RWPE1 (cell line): ENCODE results near the gene COBL.

Experiments used
- CTCF ChIA-PET: fragments of 350-600 bp; sonication (Branson Sonifier 250); formaldehyde crosslinking; extraction: SDS; loops from one replicate; lab custom pipeline; 2021; lab: Yijun Ruan, JAX
- POLR2A ChIA-PET: fragments of 400-600 bp; formaldehyde crosslinking; extraction: SDS; loops from one replicate; lab custom pipeline; 2020; ENCODE audit warnings: antibody characterized with exemption; ENCODE audit not compliant: low non-redundant PET; lab: Yijun Ruan, JAX
- DNase-seq: peaks from one replicate; pipeline ENCODE4 v3.0.0; 2012; ENCODE audit warnings: low spot score
- H3K27ac ChIP-seq: fragments of 450-650 bp; 2 replicates; pipeline ENCODE4 v1.5.1; 2017
- TF ChIP-seq, protein P1 (sequence below): fragments of 450-650 bp; conservative IDR thresholded peaks from 2 replicates; pipeline ENCODE4 v1.5.1; 2017; ENCODE audit warnings: low read depth, mild to moderate bottlenecking

The COBL gene

DNA sequence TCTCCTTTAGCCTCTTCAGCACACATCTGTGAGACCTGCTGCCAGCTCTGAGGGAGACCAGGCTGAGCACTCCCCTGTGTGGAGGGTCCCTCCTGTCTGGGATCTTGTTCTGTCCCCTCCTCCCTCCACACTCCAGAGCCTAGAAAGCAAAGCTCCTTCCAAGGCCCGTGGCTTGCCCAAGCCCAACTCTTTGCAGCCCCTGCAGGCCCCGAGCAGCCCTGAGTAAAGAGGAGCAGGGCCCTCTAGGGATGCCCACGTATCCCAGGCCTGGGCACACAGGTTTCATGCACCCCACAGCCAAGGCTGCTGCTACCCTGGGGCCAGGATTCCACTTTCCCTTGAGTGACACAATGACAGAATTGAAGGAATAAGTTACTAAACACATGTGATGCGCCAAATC is 24.0 kb downstream of the COBL start:
- no peak overlapping the region for H3K27ac ChIP-seq
- TF ChIP-seq, protein P1, sequence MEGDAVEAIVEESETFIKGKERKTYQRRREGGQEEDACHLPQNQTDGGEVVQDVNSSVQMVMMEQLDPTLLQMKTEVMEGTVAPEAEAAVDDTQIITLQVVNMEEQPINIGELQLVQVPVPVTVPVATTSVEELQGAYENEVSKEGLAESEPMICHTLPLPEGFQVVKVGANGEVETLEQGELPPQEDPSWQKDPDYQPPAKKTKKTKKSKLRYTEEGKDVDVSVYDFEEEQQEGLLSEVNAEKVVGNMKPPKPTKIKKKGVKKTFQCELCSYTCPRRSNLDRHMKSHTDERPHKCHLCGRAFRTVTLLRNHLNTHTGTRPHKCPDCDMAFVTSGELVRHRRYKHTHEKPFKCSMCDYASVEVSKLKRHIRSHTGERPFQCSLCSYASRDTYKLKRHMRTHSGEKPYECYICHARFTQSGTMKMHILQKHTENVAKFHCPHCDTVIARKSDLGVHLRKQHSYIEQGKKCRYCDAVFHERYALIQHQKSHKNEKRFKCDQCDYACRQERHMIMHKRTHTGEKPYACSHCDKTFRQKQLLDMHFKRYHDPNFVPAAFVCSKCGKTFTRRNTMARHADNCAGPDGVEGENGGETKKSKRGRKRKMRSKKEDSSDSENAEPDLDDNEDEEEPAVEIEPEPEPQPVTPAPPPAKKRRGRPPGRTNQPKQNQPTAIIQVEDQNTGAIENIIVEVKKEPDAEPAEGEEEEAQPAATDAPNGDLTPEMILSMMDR: no peak
- ChIA-PET POLR2A (no interaction called here), CTCF (interaction anchor here (0.6 kb wide), 1 partner anchor 67 kb away, joined by 3 read pairs; no protein-coding TSS in a partner anchor)
- DNase-seq: no peak

DNA sequence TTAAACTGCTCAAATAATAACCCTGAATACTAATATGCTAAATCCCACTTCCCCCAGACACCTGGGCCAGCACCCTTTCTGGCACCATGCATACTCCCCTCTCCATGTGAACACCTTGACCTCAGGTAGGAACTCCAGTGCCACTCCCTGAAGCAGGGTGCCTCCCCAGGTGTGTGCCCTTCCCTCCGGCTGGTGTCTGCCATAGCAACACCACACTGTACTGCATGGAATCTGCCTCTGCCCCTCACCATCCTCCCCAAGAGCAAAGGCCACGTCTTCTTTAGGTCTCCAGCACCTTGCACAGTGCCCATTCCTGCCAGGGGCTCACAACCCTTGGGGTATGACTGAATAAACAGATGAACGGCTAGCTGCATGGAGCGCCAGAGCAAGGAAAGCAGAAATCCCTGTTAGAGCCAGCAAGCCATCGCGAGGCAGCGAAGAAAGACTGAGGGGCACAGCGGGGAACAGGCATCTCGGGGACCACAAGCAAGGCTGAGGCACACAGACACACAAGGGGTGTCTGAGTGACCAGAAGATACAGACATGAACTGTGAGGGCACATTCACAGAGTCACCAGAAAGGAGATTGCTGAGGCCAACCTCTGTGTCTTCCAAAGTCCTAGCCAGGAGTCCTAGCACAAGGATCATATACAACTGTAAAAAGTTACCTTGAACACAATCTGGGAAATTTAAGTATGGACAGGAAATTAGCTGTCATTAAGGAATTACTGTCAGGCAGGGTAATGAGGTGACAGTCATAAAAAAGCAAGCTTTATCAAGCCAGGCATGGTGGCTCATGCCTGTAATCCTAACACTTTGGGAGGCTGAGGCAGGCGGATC is 25.7 kb downstream of the COBL start:
- CTCF ChIA-PET: interaction anchor here (0.6 kb wide), 1 partner anchor 24 kb away, joined by 3 read pairs; no protein-coding TSS in a partner anchor
- no peak for DNase-seq
- POLR2A ChIA-PET: no interaction called here
- H3K27ac ChIP-seq: no peak overlapping the region
- TF ChIP-seq, protein P1: no peak

DNA sequence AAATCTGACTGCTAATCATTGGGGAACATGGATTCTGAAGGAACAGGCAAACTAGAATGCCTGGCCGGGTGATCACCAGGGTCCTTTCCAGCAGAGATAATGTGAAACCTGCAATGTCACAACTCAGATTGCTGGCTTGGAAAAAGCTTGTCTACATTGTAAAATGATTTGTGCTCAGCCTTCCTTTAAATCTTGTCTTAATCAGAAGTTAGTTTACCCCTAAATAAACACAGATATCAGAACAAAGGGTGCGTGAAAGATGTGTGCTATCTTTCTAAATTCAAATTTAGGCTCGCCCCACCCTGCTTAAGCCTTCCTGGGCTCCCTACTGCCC is 26.3 kb downstream of the COBL start:
- H3K27ac ChIP-seq: no peak overlapping the region
- POLR2A ChIA-PET: no interaction called here
- no peak for DNase-seq
- CTCF ChIA-PET: interaction anchor here (0.6 kb wide), 1 partner anchor 25 kb away, joined by 3 read pairs; no protein-coding TSS in a partner anchor
- TF ChIP-seq, protein P1: no peak

DNA sequence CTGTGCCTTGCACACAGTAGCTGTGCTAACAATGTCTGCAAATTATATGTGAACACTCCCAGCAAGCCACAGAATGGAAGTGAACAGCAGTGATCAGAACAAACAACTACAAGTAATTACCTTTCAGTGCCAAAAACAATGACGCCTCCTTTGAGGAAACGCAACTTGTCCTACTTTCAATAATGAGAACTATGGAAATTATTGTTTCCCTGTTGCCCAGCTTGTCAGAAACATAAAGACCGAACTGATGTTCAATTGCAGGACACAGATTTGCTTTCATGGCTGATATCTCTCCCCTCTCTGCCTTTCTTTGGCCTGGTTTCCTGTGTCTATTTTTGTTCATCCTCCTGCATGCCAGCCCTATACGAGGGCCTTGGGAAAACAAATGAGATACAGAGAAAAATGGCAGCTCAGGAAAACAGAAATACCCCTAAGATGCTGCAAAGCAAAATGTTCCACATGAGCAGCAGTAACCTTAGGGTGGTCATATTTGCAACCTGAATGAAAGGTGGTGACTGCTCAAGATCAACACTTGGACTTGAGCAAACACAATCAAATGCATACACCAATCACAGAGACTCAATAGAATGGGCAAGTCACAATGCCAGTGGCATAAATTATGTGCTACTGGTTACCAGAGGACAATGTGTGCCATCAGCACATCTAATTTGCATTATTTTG is 26.8 kb downstream of the COBL start:
- TF ChIP-seq, protein P1: no peak
- ChIA-PET CTCF (interaction anchor here (0.6 kb wide), 1 partner anchor 26 kb away, joined by 3 read pairs; no protein-coding TSS in a partner anchor), POLR2A (no interaction called here)
- DNase-seq: no peak
- no peak overlapping the region for H3K27ac ChIP-seq

DNA sequence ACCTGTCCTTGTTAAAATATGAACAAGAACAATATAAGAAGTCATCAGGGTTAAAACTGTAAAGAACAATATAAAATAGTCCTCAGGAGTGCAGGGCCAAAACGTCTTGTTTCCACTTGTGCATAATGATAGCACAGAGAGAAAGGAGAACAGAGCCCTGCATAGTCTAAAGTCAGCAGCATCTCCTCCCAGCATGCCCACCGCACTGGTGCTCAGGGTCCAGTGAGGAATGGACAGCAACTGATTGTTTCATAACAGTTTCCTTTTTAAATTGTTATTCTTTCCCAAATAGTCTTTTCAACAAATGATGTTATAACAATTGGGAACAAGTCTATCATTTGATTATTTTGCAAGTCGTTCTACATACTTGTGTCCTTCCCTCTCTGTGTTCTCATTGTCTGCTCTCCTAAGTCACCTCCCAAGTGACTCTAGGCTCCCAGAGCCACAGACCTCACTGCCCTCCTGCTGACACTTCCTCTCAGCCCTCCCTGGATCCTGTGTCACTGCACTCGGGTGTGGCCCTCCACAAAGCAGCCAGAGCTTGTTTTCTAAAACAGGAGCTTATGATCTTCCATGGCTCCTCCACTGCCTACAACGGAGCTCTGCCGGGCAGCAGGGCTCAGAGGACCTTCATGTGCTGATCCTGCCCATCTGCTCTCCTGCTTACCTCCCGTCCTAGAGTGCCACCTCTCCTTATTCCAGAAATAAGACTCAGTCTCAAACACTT is 27.6 kb downstream of the COBL start:
- H3K27ac ChIP-seq: no peak overlapping the region
- ChIA-PET CTCF (no interaction called here), POLR2A (no interaction called here)
- no peak for DNase-seq
- TF ChIP-seq, protein P1: no peak

DNA sequence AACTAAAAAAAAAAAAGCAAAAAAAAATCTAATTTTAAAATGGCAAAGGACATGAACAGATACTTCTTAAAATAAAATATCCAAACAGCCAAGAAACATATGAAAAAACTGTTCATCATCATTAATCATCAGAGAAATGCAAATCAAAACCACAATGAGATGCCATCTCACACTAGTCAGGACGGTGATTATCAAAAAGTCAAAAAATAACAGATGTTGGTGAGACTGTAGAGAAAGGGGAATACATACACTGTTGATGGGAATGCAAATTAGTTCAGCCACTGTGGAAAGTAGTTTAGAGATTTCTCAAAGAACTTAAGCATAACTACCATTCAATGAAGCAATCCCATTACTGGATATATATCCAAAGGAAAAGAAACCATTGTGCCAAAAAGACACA is 30.2 kb downstream of the COBL start:
- no peak for DNase-seq
- ChIA-PET CTCF (no interaction called here), POLR2A (no interaction called here)
- no peak overlapping the region for H3K27ac ChIP-seq
- TF ChIP-seq, protein P1: no peak
